Caco-2 (cell line): ENCODE results near the gene CDKN1C. TPM values are rescaled to one million over a fixed set of nuclear protein-coding genes. Genes with fewer than 3 reads are reported as not detected.

Source experiments
- BruUV-seq: library from RNA; stranded (reverse); fragments of 400-500 nt; replicated peaks from 2 replicates; lab custom pipeline; 2021; lab: Mats Ljungman, UMichigan
- CTCF ChIA-PET: fragments of 300-600 bp; sonication (Branson Sonifier 250); formaldehyde crosslinking; loops from one replicate; lab custom pipeline; 2022; ENCODE audit warnings: antibody characterized with exemption; lab: Charles Lee
- POLR2A ChIA-PET: fragments of 300-600 bp; sonication (Branson Sonifier 250); formaldehyde crosslinking; loops from one replicate; lab custom pipeline; 2022; ENCODE audit warnings: antibody characterized with exemption; lab: Charles Lee
- DNase-seq, 2 experiments: peaks; one replicate each; pipeline versions ENCODE4 v3.0.0 to v3.0.0-alpha.2; 2020 to 2022
- H3K27me3 ChIP-seq: replicated peaks from 2 replicates; pipeline ENCODE4 v1.6.0; 2011; ENCODE audit warnings: low read length; ENCODE audit not compliant: control insufficient read depth, insufficient read depth
- H3K36me3 ChIP-seq: 2 replicates; pipeline ENCODE4 v1.5.1; 2011; ENCODE audit warnings: low read length; ENCODE audit not compliant: control insufficient read depth, insufficient read depth
- H3K4me1 ChIP-seq: fragments of 250-450 bp; sonication (Bioruptor Pico); 2 replicates; pipeline ENCODE4 v1.5.1; 2020; ENCODE audit warnings: mild to moderate bottlenecking
- H3K4me3 ChIP-seq: 2 replicates; pipeline ENCODE4 v1.5.1; 2011; ENCODE audit warnings: low read depth, mild to moderate bottlenecking, control low read depth, low read length
- H3K9me3 ChIP-seq: fragments of 250-450 bp; sonication (Bioruptor Pico); 2 replicates; pipeline ENCODE4 v1.5.1; 2020; ENCODE audit warnings: mild to moderate bottlenecking, moderate library complexity
- H3K27ac Mint-ChIP-seq: one replicate; pipeline ENCODE4 v1.8.0; 2022; ENCODE audit warnings: mixed read lengths; ENCODE audit not compliant: unreplicated experiment
- H3K27me3 Mint-ChIP-seq: one replicate; pipeline ENCODE4 v1.8.0; 2022; ENCODE audit warnings: mixed read lengths; ENCODE audit not compliant: insufficient read depth, unreplicated experiment
- H3K36me3 Mint-ChIP-seq: one replicate; pipeline ENCODE4 v1.8.0; 2022; ENCODE audit warnings: mild to moderate bottlenecking, mixed read lengths; ENCODE audit not compliant: insufficient read depth, unreplicated experiment
- H3K4me1 Mint-ChIP-seq: one replicate; pipeline ENCODE4 v1.8.0; 2022; ENCODE audit warnings: low read depth, mixed read lengths; ENCODE audit not compliant: unreplicated experiment
- H3K4me3 Mint-ChIP-seq: one replicate; pipeline ENCODE4 v1.8.0; 2022; ENCODE audit warnings: mild to moderate bottlenecking, moderate library complexity, mixed read lengths; ENCODE audit not compliant: unreplicated experiment
- H3K9me3 Mint-ChIP-seq: one replicate; pipeline ENCODE4 v1.8.0; 2022; ENCODE audit warnings: mixed read lengths; ENCODE audit not compliant: unreplicated experiment
- intact Hi-C: fragments of 100-400 bp; cut with micrococcal nuclease; formaldehyde crosslinking; loops from one replicate; pipeline ENCODE4 v1.10.0; 2022; ENCODE audit not compliant: unreplicated experiment
- total RNA-seq: library from RNA; stranded (reverse); gene quantifications from 2 replicates; pipeline ENCODE4 v1.2.3, GENCODE V29; 2022
- TF ChIP-seq, protein P1 (sequence below), 2 experiments: fragments of 200-600 bp in 1 of 2; IDR thresholded peaks; 1 replicate in 1 of 2; 2 replicates in 1 of 2; pipeline versions ENCODE4 v1.5.1 to v1.8.0; 2011 to 2022; ENCODE audit warnings: antibody characterized with exemption in 1 of 2, control low read depth in 1 of 2, inconsistent platforms in 1 of 2, low read depth in 1 of 2, low read length in 1 of 2, mild to moderate bottlenecking in 1 of 2, moderate library complexity in 1 of 2; ENCODE audit not compliant: insufficient read depth in 1 of 2, severe bottlenecking in 1 of 2, unreplicated experiment in 1 of 2

CDKN1C gene
- total RNA-seq, 1 experiment from 2014 or later = 25.5 TPM

DNA sequence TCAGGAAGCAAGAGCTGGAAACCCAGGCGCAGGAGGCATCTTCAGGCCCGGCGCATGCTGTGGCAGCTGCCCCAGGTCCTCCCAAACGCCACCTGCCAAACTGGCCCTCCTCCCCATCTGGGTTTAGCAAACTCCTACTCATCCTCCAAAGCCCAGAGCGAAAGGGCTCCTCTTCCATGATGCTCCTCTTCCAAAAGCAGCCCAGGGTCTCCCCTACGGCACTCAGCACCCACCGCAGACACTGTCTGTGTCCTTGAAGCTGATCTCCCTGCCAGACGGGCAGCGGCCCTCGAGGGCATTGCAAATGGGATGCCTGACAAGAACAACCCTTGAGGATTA, 25.9 kb downstream of the CDKN1C start:
- H3K4me3 Mint-ChIP-seq = no peak overlapping the region
- H3K27ac Mint-ChIP-seq = no peak overlapping the region
- ChIA-PET CTCF (no interaction called here), POLR2A (no interaction called here)
- intact Hi-C loops = no loop called here
- no peaks in the 10 kb centered on the region for H3K36me3 Mint-ChIP-seq
- H3K36me3 ChIP-seq = no peaks in the 10 kb centered on the region
- BruUV-seq = no TSS peak
- peaks cover 11% of the 10 kb centered on the region for H3K4me1 ChIP-seq
- peaks cover 17% of the 10 kb centered on the region for H3K4me1 Mint-ChIP-seq
- no peak for DNase-seq
- H3K9me3 Mint-ChIP-seq = no peaks in the 10 kb centered on the region
- TF ChIP-seq, protein P1, sequence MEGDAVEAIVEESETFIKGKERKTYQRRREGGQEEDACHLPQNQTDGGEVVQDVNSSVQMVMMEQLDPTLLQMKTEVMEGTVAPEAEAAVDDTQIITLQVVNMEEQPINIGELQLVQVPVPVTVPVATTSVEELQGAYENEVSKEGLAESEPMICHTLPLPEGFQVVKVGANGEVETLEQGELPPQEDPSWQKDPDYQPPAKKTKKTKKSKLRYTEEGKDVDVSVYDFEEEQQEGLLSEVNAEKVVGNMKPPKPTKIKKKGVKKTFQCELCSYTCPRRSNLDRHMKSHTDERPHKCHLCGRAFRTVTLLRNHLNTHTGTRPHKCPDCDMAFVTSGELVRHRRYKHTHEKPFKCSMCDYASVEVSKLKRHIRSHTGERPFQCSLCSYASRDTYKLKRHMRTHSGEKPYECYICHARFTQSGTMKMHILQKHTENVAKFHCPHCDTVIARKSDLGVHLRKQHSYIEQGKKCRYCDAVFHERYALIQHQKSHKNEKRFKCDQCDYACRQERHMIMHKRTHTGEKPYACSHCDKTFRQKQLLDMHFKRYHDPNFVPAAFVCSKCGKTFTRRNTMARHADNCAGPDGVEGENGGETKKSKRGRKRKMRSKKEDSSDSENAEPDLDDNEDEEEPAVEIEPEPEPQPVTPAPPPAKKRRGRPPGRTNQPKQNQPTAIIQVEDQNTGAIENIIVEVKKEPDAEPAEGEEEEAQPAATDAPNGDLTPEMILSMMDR (IDR thresholded peaks at IDR 0.05; ENCODE audit: insufficient read depth in 1 of 2, low read depth in 1 of 2, low read length in 1 of 2, severe bottlenecking in 1 of 2, unreplicated experiment in 1 of 2) = no peak
- no peaks in the 10 kb centered on the region for H3K27me3 ChIP-seq
- H3K9me3 ChIP-seq = no peaks in the 10 kb centered on the region
- H3K4me3 ChIP-seq = no peak overlapping the region
- H3K27me3 Mint-ChIP-seq = no peaks in the 10 kb centered on the region

DNA sequence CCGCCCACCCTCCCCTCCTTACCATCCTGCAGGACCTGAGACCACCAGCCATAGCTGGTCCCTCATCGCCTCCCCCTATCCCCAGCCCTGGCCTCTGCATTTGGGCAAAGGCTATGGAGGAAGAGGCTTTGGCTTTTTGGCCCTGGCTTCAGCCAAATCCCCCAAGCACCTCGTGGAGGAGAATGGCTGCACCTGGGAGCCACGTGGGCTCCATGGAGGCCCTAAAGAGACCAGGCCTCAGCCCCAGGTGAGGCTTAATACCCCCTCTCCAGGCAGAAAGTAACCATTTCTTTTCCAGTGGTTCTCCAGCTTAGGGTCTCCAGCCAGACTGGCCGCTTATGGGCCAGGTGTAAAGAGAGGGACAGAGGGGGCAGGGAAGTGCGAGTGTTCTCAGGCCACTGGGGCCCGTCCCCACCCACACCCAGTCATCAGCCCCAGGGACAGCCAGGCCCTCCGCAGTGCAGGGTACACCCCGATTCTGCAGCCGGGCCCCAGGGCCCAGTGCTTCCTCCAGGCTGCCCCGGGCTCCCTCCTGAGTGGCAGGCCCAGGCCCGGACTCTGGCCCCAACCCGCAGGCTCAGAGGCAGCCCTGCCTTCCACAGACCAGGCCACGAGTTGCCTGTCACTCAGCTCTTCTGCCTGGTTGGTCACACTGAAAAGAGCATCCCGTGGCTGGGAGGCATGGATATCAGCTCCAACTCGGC, 26.4 kb downstream of the CDKN1C start:
- TF ChIP-seq, protein P1 (IDR thresholded peaks at IDR 0.05; ENCODE audit: insufficient read depth in 1 of 2, low read depth in 1 of 2, low read length in 1 of 2, severe bottlenecking in 1 of 2, unreplicated experiment in 1 of 2) = no peak
- CTCF ChIA-PET = no interaction called here
- POLR2A ChIA-PET = no interaction called here
- no peak for DNase-seq
- Histone ChIP-seq H3K9me3 (no peaks in the 10 kb centered on the region), H3K4me1 (peaks cover 6% of the 10 kb centered on the region), H3K27me3 (no peaks in the 10 kb centered on the region), H3K4me3 (no peak overlapping the region), H3K36me3 (no peaks in the 10 kb centered on the region)
- Mint-ChIP-seq H3K9me3 (no peaks in the 10 kb centered on the region), H3K36me3 (no peaks in the 10 kb centered on the region), H3K4me1 (peaks cover 11% of the 10 kb centered on the region), H3K4me3 (no peak overlapping the region), H3K27me3 (no peaks in the 10 kb centered on the region), H3K27ac (no peak overlapping the region)
- BruUV-seq = no TSS peak
- intact Hi-C loops = no loop called here

GRCh38 chr11:2857918-2858317, 27.7 kb downstream of the CDKN1C start:
- DNase-seq = no peak
- Histone ChIP-seq H3K36me3 (no peaks in the 10 kb centered on the region), H3K27me3 (no peaks in the 10 kb centered on the region), H3K9me3 (no peaks in the 10 kb centered on the region), H3K4me1 (peaks cover 6% of the 10 kb centered on the region), H3K4me3 (no peak overlapping the region)
- H3K4me3 Mint-ChIP-seq = no peak overlapping the region
- TF ChIP-seq, protein P1 (IDR thresholded peaks at IDR 0.05; ENCODE audit: insufficient read depth in 1 of 2, low read depth in 1 of 2, low read length in 1 of 2, severe bottlenecking in 1 of 2, unreplicated experiment in 1 of 2) = no peak
- H3K36me3 Mint-ChIP-seq = no peaks in the 10 kb centered on the region
- BruUV-seq = no TSS peak
- ChIA-PET POLR2A (no interaction called here), CTCF (no interaction called here)
- no peaks in the 10 kb centered on the region for H3K9me3 Mint-ChIP-seq
- H3K4me1 Mint-ChIP-seq = peaks cover 8% of the 10 kb centered on the region
- intact Hi-C loops = no loop called here
- no peak overlapping the region for H3K27ac Mint-ChIP-seq
- no peaks in the 10 kb centered on the region for H3K27me3 Mint-ChIP-seq
